SIG-M5 treated with dmso at 0.1 percent for 504 hours (cell line): ENCODE data around the gene NOVA2.
A peak's percentile ranks its signal among the peaks of the same experiment; 100 is the strongest.

Source experiments
- DNase-seq: peaks from one replicate; lab custom pipeline; 2025; ENCODE audit not compliant: unreplicated experiment; lab: John Stamatoyannopoulos, UW

Gene NOVA2

GRCh38 chr19:45967246-45967645, 6.4 kb downstream of the NOVA2 start:
- DNase-seq = no peak

GRCh38 chr19:45962021-45962420, 11.6 kb downstream of the NOVA2 start:
- no peak for DNase-seq

GRCh38 chr19:45960595-45961235, 12.9 kb downstream of the NOVA2 start:
- no peak for DNase-seq

GRCh38 chr19:45959517-45960025, 14.1 kb downstream of the NOVA2 start:
- DNase-seq = no peak

GRCh38 chr19:45958769-45959516, 14.7 kb downstream of the NOVA2 start:
- DNase-seq = no peak

GRCh38 chr19:45958320-45958719, 15.3 kb downstream of the NOVA2 start:
- no peak for DNase-seq

- no peak for DNase-seq
Observed at GRCh38 chr19:45955905-45956608, 17.6 kb downstream of the NOVA2 start.

- DNase-seq = no peak
Observed at GRCh38 chr19:45954156-45954555, 19.5 kb downstream of the NOVA2 start.

GRCh38 chr19:45953676-45954075, 20.0 kb downstream of the NOVA2 start:
- DNase-seq = no peak

- DNase-seq = peak; percentile 63
Observed at GRCh38 chr19:45952686-45953505, 20.8 kb downstream of the NOVA2 start.

- DNase-seq = no peak
Observed at GRCh38 chr19:45952341-45952685, 21.4 kb downstream of the NOVA2 start.

- DNase-seq = no peak
Observed at GRCh38 chr19:45947926-45948325, 25.7 kb downstream of the NOVA2 start.

- no peak for DNase-seq
Observed at GRCh38 chr19:45940515-45940805, 33.2 kb downstream of the NOVA2 start.

GRCh38 chr19:45939792-45940514, 33.7 kb downstream of the NOVA2 start:
- no peak for DNase-seq

GRCh38 chr19:45938733-45939319, 34.8 kb downstream of the NOVA2 start:
- DNase-seq = no peak

GRCh38 chr19:45935267-45935666, 38.4 kb downstream of the NOVA2 start:
- no peak for DNase-seq

GRCh38 chr19:45934551-45935230, 39.0 kb downstream of the NOVA2 start:
- no peak for DNase-seq

GRCh38 chr19:45933759-45934158, 39.9 kb downstream of the NOVA2 start:
- no peak for DNase-seq

- no peak for DNase-seq
Observed at GRCh38 chr19:45931055-45931454, 42.6 kb downstream of the NOVA2 start.

GRCh38 chr19:45929247-45929646, 44.4 kb downstream of the NOVA2 start:
- DNase-seq = no peak
